ENCODE measurements around the gene GRAMD2B.

GRCh38 chr5:126486332-126486731 lies 63.1 kb downstream of the GRAMD2B start:
- TF ChIP-seq ZFAT (CRISPR knock-in tag; conservative IDR thresholded peaks at IDR 0.05): no peak
- TF ChIP-seq, protein P1, sequence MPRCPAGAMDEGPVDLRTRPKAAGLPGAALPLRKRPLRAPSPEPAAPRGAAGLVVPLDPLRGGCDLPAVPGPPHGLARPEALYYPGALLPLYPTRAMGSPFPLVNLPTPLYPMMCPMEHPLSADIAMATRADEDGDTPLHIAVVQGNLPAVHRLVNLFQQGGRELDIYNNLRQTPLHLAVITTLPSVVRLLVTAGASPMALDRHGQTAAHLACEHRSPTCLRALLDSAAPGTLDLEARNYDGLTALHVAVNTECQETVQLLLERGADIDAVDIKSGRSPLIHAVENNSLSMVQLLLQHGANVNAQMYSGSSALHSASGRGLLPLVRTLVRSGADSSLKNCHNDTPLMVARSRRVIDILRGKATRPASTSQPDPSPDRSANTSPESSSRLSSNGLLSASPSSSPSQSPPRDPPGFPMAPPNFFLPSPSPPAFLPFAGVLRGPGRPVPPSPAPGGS (CRISPR knock-in tag; IDR thresholded peaks at IDR 0.05): no peak
- no peak for TF ChIP-seq ZNF512B (CRISPR knock-in tag; IDR thresholded peaks at IDR 0.05; ENCODE audit: borderline replicate concordance)
- no peak for TF ChIP-seq TRAFD1 (CRISPR knock-in tag; IDR thresholded peaks at IDR 0.05; ENCODE audit: borderline replicate concordance)

All from HepG2 (cell line).